ENCODE results near the gene COPS7B. TPM values are rescaled to one million over a fixed set of nuclear protein-coding genes. Genes with fewer than 3 reads are reported as not detected.

Gene COPS7B
- total and polyA plus RNA-seq, 3 donors from 2014 or later: 68.8 to 84.8 (median 71.2) TPM

DNA sequence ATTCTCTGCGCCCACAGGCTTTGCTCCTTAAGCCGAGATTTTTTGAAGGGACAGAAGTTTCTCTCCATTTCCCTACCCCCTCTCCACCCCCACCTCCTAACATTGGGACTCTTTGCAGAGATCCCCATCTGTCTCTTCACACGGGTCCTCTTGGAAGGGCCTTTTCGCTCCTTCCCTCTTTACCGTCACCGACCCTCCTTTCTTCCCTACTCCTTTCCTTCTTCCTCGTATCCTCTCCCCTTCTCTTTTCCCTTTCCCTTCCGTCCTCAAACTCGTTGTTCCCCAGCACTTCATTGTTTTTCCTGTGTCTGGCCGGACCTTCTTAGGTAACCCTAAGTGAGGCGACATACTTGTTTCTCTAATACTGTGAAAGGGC is 660 bp downstream of the COPS7B start:
- WGBS, 2 donors: 7 to 11% methylated on average over 11 of the region's 11 CpGs
- Histone ChIP-seq H3K4me1 (peaks cover 12% of the 10 kb centered on the region), H3K9me3 (no peaks in the 10 kb centered on the region), H3K4me3 (peak overlapping the region; percentile 90 to 94), H3K36me3 (ENCODE audit: low read depth, missing control alignments) (no peaks in the 10 kb centered on the region), H3K27ac (peak overlapping the region; percentile 16 to 66), H3K27me3 (no peaks in the 10 kb centered on the region)
- TF ChIP-seq, protein P1, sequence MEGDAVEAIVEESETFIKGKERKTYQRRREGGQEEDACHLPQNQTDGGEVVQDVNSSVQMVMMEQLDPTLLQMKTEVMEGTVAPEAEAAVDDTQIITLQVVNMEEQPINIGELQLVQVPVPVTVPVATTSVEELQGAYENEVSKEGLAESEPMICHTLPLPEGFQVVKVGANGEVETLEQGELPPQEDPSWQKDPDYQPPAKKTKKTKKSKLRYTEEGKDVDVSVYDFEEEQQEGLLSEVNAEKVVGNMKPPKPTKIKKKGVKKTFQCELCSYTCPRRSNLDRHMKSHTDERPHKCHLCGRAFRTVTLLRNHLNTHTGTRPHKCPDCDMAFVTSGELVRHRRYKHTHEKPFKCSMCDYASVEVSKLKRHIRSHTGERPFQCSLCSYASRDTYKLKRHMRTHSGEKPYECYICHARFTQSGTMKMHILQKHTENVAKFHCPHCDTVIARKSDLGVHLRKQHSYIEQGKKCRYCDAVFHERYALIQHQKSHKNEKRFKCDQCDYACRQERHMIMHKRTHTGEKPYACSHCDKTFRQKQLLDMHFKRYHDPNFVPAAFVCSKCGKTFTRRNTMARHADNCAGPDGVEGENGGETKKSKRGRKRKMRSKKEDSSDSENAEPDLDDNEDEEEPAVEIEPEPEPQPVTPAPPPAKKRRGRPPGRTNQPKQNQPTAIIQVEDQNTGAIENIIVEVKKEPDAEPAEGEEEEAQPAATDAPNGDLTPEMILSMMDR (IDR thresholded peaks at IDR 0.05): no peak
- TF ChIP-seq POLR2A (IDR thresholded peaks at IDR 0.05): no peak
- DNase-seq: no peak
- intact Hi-C loops (cut with DNase I; ENCODE audit: low total_unique reads): no loop called here

DNA sequence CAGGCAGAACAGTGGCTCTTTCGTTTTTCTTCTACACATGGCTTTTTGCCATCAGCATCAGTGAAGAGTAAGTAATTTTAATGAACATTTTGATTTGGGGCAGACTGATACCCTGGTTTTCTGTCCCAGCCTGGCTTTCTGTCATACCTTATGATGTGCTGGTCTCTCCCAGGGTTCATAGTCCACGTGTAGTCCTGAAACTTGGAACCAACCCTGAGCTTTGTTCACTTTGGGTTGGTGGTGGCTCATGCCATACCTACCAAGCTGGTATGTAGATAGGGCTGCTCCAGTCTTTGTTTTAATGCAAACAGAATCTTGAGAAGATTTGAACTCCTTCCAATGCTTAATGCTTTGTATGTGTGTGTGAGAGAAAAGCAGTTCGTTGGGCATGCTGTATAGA is 4.9 kb downstream of the COPS7B start:
- no peak overlapping the region for H3K4me3 ChIP-seq
- no peaks in the 10 kb centered on the region for H3K36me3 ChIP-seq (ENCODE audit: low read depth, missing control alignments)
- intact Hi-C loops (cut with DNase I; ENCODE audit: low total_unique reads): no loop called here
- H3K4me1 ChIP-seq: peaks cover 5% of the 10 kb centered on the region
- H3K27me3 ChIP-seq: no peaks in the 10 kb centered on the region
- no peaks in the 10 kb centered on the region for H3K9me3 ChIP-seq
- DNase-seq: no peak
- no peak overlapping the region for H3K27ac ChIP-seq
- 76 to 81% methylated on average over 3 of the region's 3 CpGs for WGBS, 2 donors
- TF ChIP-seq, protein P1 (IDR thresholded peaks at IDR 0.05): no peak
- TF ChIP-seq POLR2A (IDR thresholded peaks at IDR 0.05): no peak

DNA sequence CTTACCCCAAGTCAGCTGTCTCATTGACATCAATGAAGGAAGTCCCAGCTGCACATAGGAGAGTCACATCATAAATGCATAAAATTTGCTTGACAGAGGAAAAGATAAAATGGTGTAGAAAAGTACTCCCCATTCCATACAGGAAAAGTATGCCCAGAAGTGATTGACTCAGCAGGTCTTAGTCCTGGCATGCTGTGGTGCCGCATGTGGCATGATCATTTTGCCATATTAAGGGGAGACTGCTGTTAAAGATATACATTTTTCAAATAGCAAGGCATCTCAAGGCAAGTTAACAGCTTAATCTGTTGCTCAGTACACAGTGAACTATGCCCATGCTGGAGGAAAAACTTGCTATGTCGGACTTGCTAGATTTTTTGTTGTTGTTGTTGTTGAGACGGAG is 8.1 kb downstream of the COPS7B start:
- intact Hi-C loops (cut with DNase I; ENCODE audit: low total_unique reads): no loop called here
- TF ChIP-seq, protein P1 (IDR thresholded peaks at IDR 0.05): no peak
- TF ChIP-seq POLR2A (IDR thresholded peaks at IDR 0.05): no peak
- Histone ChIP-seq H3K4me3 (no peak overlapping the region), H3K27ac (no peak overlapping the region), H3K36me3 (ENCODE audit: low read depth, missing control alignments) (no peaks in the 10 kb centered on the region), H3K9me3 (no peaks in the 10 kb centered on the region), H3K4me1 (no peaks in the 10 kb centered on the region), H3K27me3 (no peaks in the 10 kb centered on the region)
- WGBS, 2 donors: 97 to 99% methylated on average over 3 of the region's 3 CpGs
- DNase-seq: no peak

DNA sequence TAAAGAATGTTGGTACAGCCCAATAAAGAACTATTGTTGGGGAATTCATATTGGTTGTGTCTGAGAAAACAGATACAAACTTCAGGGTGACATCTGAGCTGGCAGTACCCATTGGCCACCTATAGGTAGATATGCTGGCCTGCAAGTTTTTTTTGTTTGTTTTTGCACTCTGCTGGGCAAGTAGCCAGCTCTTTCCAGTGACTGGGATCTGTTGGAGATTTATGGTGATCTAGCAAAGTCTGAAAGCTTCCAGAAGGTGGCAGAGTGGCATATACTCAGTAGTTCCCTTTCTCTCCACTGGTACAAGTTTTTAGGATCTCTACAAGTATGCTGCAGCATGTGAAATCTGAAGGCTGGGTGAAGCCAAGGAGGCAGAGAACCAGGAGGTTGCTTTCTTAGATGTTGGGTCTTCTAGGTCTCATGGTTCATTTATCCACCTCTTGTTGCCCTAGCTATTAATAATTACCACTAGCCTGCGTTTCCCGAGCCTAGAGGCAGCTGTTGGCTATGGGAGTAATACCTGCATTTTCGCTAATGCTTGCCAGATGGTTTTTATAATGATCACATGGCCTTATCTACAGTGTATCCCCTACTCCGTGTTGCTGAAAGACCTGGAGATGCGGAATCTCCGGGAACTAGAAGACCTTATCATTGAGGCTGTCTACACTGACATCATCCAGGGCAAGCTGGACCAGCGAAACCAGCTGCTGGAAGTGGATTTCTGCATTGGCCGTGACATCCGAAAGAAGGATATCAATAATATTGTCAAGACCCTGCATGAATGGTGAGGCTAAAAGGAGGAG is 9.5 kb downstream of the COPS7B start:
- intact Hi-C loops (cut with DNase I; ENCODE audit: low total_unique reads): no loop called here
- DNase-seq: peak; percentile 43
- WGBS, 2 donors: 80 to 87% methylated on average over 9 of the region's 9 CpGs
- Histone ChIP-seq H3K4me3 (no peak overlapping the region), H3K27ac (no peak overlapping the region), H3K4me1 (no peaks in the 10 kb centered on the region), H3K9me3 (no peaks in the 10 kb centered on the region), H3K36me3 (ENCODE audit: low read depth, missing control alignments) (no peaks in the 10 kb centered on the region), H3K27me3 (no peaks in the 10 kb centered on the region)
- TF ChIP-seq, protein P1 (IDR thresholded peaks at IDR 0.05): peak in 1 of 3 experiments; percentile 2
- no peak for TF ChIP-seq POLR2A (IDR thresholded peaks at IDR 0.05)
